GM20000 (cell line): ENCODE data around the gene BIRC5.

Experiments used
- DNase-seq: peaks from one replicate; pipeline ENCODE4 v3.0.0; 2012; ENCODE audit warnings: low spot score
- TF ChIP-seq, protein P1 (sequence below): IDR thresholded peaks from 2 replicates; pipeline ENCODE4 v1.5.1; 2012; ENCODE audit warnings: mild to moderate bottlenecking, control low read depth; ENCODE audit errors: extremely low read depth, missing control alignments

The BIRC5 gene

DNA sequence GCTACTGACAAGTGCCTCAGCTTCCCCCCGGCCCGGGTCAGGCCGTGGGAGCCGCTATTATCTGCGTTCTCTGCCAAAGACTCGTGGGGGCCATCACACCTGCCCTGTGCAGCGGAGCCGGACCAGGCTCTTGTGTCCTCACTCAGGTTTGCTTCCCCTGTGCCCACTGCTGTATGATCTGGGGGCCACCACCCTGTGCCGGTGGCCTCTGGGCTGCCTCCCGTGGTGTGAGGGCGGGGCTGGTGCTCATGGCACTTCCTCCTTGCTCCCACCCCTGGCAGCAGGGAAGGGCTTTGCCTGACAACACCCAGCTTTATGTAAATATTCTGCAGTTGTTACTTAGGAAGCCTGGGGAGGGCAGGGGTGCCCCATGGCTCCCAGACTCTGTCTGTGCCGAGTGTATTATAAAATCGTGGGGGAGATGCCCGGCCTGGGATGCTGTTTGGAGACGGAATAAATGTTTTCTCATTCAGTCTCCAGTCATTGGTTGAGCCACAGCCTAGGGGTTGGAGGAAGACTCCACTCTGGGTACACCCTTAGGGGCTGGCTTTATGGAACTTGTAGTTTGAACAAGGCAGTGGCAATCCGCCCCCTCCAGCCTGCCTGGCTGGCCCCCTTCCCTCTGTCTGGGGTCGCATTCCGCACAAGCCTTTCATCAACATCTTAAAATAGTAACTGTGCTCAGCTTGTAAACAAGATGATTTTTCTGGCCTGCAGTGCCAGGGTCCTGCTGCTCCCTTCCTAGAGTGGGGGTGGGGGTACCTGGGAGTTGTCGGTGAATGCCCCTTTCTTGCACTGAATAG is 41.6 kb upstream of the BIRC5 start:
- TF ChIP-seq, protein P1, sequence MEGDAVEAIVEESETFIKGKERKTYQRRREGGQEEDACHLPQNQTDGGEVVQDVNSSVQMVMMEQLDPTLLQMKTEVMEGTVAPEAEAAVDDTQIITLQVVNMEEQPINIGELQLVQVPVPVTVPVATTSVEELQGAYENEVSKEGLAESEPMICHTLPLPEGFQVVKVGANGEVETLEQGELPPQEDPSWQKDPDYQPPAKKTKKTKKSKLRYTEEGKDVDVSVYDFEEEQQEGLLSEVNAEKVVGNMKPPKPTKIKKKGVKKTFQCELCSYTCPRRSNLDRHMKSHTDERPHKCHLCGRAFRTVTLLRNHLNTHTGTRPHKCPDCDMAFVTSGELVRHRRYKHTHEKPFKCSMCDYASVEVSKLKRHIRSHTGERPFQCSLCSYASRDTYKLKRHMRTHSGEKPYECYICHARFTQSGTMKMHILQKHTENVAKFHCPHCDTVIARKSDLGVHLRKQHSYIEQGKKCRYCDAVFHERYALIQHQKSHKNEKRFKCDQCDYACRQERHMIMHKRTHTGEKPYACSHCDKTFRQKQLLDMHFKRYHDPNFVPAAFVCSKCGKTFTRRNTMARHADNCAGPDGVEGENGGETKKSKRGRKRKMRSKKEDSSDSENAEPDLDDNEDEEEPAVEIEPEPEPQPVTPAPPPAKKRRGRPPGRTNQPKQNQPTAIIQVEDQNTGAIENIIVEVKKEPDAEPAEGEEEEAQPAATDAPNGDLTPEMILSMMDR, result no peak
- DNase-seq, result no peak

DNA sequence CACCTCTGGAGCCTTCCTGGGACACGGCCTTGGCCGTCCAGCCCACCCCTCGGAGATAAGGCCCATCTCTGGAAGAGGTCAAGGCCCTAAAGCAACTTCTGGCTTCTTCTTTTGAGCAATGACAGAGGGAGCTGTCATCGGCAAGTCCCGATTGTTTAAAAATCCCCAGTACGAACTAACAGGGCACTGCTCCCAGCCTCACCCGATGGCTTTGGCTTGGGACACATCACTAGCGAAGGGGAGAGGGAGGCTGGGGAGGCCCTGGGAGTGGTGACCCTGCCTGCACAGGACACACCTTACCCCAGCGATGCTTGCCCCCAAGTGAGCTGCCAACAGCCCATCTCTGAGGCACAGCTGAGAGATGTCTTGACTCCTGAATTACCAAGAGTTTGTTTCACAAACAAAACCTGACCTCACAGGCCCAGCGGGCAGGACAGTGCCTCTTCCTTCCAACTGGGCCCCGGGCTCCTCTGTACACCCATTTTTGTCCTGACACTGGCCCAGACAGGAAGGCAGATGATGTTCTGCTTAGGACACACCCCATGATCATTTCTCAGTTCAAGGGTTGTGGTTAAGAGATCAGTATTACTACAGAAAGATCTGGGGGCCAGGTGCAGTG is 40.8 kb upstream of the BIRC5 start:
- TF ChIP-seq, protein P1, result no peak
- peak; percentile 78 for DNase-seq

DNA sequence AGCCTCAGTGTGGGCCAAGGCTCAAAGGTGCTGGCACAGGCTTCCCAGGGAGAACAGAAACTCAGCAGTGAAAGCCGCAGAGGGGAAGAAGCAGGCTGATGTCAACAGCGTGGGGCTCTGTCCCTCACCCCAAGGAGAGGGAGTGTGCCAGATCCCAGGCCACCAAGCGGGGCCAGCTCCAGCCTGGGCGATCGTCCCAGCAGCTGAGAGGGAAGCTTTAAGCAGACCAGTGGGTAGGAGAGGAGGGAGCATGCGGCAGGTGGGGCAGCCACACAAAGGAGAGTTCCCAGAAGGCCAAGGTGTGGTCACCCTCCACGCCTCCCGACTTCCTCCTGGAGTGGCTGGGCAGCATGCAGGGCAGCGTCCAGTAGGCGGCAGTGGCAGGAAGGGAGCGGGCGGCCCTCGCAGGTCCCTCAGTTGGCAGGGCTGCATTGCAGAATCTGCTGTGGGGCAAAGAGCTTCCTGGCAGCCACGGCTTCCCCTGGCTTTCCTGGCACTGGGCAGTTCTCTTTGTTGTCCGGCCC is 39.6 kb upstream of the BIRC5 start:
- no peak for DNase-seq
- TF ChIP-seq, protein P1, result no peak

DNA sequence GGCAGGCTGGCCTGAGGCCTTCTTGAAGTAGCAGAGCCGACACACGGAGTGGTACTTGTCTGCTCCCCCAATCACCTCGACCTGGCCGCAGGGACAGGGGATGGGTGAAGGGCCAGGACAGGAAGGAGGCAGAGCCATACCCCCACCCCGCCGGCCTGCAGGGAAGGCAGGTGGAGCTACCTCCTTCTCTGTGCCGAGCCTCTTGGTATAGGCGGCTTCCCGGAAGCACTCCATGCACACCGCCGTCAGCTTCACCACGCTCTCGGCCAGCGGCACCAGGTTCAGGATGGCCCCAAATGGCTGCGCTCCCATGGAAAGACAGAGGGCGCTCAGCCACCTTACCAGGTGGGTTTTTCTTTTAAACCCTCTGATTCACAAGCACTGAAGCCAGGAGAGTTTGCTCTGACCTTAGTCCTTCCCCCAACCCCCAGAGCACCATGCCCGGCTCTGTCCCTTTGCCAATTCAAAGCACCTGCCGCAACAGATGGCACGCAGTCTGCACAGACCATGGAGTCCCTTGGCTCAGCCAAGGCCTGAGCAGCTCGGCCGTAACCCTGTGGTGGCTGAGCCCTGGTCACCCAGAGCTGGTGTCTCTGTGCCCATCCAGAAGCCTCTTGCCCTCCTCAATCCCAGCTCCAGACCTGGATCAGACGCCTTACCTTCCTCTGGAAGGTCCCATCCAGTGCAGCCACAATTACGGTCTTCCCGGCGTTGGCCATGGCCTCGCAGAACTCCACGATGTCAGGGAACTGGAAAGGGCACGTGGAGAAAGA is 39.0 kb upstream of the BIRC5 start:
- DNase-seq, result no peak
- TF ChIP-seq, protein P1, result peak; percentile 1

DNA sequence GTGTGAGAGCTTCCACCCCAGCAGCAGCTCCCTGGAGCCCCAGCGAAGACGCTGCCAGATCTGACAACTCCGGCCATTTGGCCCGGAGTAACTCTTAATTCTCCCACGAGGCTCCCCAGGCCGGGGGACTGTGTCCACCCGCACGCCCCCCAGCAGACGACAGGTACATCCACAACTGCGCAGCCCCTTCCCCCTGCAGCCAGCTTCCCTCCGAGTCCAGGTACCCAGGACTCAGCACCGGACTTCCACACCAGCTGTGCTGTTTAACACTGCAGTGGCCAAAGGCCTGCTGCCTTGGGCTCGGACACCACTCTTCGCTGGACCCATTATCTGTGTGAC is 38.4 kb upstream of the BIRC5 start:
- TF ChIP-seq, protein P1, result no peak
- DNase-seq, result no peak

DNA sequence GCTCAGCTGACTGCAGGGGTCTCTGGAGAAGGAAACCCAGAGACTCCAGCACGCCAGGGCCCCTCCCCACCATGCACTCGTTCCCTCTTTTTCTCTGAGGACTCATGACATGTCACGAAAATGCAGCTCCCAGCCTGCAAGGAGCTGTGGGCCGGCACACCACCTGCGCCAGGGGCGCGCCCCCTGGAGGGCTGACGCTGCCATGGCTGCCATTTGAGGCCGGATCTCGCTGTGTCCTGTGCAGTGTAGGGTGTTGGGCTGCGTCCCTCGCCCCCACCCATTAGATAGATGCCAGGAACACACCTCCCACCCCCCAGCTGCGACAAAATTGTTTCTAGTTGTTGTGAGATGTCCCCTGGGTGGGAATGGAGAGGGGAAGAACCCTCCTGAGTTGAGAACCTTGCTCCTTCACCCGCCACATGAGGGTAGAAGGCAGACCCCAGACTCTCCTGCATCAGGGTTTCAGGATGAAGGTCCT is 37.5 kb upstream of the BIRC5 start:
- TF ChIP-seq, protein P1, result peak; percentile 96
- peak; percentile 75 for DNase-seq
